Measurements from ENCODE around the gene ENTPD2.
A peak's percentile ranks its signal among the peaks of the same experiment; 100 is the strongest.

ENTPD2 gene

DNA sequence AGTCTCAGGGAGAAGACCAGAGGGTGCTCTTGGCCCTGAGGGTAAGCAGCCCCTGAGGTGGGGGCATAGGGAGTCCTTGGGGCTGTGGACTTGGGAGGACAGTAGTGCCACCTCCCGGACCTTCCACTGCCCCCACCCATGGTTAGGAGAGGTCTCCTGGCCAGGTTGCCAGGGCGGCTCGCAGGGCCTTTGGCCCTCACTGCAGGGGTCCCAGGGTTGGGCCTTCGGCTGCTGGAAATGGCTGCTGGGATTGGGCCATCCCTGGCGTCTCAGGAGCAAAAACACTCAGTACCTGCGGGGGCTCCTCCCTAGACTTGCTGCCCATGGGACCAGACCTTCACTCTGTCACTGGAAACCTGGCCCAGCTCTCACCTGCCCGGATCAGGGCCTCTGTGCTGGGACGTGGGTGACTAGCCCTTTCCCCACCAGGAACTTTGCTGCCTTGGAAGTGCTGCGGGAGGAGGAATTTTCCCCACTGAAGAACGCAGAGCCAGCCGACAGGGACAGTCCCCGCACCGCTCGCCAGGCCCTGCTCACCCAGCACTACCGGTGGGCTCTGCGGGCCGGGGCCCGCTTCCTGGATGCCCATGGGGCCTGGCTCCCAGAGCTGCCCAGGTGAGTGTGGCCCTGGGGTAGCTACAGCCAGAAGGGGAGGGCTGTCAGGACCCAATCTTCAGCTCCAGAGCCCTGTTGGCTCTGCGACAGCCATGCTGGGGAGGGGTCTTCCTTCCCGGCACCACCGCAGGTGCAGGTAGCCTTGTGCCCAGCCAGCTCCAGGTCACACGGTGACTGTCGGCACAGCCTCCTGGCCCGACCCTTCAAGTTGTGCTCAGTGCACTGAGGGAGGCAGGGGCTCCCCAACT lies 26.6 kb upstream of the ENTPD2 start:
- Histone ChIP-seq H3K4me3 (peak overlapping the region; percentile 25; the same call in 1 of the 2 replicates), H3K4me2 (peak overlapping the region; percentile 97), H3K9ac (peak overlapping the region; percentile 28; the same call in 1 of the 2 replicates), H3K9me3 (no peaks in the 10 kb centered on the region), H4K20me1 (peaks cover 67% of the 10 kb centered on the region), H3K27ac (no peak overlapping the region; the same call in 1 of the 2 replicates), H3K27me3 (no peaks in the 10 kb centered on the region), H3K36me3 (peaks cover 38% of the 10 kb centered on the region), H3K4me1 (peaks cover 81% of the 10 kb centered on the region)
- TF ChIP-seq Cebpa-rat (IDR thresholded peaks at IDR 0.05) = no peak

DNA sequence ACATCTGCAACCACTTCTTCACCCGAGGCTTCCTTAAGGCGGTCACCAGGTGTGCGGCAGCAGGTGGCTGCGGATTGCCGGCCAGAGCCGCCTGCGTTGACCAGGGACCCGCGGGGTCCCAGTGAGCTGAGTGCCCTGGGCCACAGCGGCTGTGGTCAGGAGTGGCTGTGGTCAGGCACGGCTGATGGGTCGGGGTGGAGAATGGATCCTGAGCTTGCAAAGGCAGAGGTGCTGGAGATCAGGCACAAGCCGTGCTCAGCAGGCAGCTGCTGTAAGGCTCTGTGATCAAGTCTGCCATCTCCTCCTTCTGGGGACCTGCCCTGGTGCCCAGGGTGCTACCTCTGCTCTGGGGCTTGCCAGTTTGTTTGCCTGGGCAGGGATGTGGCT lies 25.5 kb upstream of the ENTPD2 start:
- Histone ChIP-seq H3K4me1 (peaks cover 81% of the 10 kb centered on the region), H3K27ac (no peak overlapping the region), H3K4me2 (peak overlapping the region; percentile 97), H3K4me3 (no peak overlapping the region; the same call in 1 of the 2 replicates), H3K9me3 (no peaks in the 10 kb centered on the region), H3K36me3 (peaks cover 38% of the 10 kb centered on the region), H4K20me1 (peaks cover 64% of the 10 kb centered on the region), H3K27me3 (no peaks in the 10 kb centered on the region), H3K9ac (peak overlapping the region; percentile 28; the same call in 1 of the 2 replicates)
- no peak for TF ChIP-seq Cebpa-rat (IDR thresholded peaks at IDR 0.05)

DNA sequence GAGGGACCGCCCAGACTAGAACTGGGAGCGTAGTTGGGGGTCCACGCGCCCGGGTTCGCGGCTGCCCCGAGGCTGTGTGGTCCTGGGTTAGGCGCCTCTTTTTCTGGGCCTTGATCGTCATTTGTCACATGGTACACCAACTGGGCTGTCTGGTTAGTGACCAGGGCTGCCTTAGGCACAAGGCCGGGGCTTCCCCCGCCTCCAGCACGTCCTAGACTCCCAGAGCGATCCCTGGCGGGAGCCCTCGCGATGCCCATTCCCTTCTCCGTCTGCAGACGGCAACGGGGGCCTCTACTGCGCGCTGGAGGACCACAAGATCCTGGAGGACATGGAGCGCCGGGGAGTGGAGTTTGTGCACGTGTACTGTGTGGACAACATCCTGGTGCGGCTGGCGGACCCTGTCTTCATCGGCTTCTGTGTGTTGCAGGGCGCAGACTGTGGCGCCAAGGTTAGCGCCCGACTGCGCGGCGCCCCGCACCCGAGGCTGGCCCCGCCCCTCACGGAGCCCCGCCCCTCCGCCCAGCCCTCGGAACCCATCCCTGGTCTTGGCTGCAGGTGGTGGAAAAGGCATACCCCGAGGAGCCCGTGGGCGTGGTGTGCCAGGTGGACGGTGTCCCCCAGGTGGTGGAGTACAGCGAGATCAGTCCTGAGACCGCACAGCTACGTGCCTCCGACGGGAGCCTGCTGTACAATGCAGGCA lies 25.0 kb upstream of the ENTPD2 start:
- H4K20me1 ChIP-seq = peaks cover 58% of the 10 kb centered on the region
- H3K4me1 ChIP-seq = peaks cover 81% of the 10 kb centered on the region
- no peak for TF ChIP-seq Cebpa-rat (IDR thresholded peaks at IDR 0.05)
- H3K27me3 ChIP-seq = no peaks in the 10 kb centered on the region
- H3K4me3 ChIP-seq = peak overlapping the region; percentile 81
- peak overlapping the region; percentile 79 for H3K9ac ChIP-seq
- H3K4me2 ChIP-seq = peak overlapping the region; percentile 97
- no peak overlapping the region for H3K27ac ChIP-seq
- peaks cover 38% of the 10 kb centered on the region for H3K36me3 ChIP-seq
- H3K9me3 ChIP-seq = no peaks in the 10 kb centered on the region

DNA sequence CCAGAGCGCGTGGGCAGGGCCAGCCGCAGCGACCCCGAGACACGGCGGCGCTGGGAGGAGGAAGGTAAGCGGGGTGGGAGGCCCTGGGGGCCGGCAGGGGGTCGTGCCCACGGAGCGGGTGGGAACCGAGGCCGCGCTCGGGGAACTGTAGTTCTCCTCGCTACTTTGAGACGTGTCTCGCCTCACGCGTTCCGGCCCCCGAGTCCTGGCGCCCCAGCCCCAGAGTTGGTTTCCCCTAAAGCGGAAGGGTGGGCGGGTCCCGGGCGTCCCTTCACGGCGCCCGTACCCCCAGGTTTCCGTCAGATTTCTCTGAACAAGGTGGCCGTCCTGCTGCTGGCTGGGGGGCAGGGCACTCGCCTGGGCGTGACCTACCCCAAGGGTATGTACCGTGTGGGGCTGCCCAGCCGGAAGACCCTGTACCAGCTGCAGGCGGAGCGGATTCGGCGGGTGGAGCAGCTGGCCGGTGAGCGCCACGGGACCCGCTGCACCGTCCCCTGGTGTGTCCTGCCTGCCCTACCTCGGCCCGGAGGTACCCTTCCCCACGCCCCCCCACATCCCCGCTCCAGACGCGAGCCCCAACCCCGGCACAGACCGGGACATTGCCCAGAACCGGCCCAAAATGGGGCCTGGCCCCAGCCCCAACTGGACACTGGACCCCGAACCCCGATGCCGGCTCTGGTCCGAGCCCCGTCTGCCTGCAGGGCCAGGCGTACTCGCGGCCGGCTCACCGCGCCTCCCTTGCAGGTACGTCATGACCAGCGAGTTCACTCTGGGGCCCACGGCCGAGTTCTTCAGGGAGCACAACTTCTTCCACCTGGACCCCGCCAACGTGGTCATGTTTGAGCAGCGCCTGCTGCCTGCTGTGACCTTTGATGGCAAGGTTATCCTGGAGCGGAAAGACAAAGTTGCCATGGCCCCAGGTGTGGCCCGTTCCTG lies 24.2 kb upstream of the ENTPD2 start:
- Histone ChIP-seq H3K9me3 (no peaks in the 10 kb centered on the region), H3K4me2 (peak overlapping the region; percentile 97), H4K20me1 (peaks cover 50% of the 10 kb centered on the region), H3K27ac (peak overlapping the region; percentile 64), H3K4me3 (peak overlapping the region; percentile 81), H3K9ac (peak overlapping the region; percentile 79), H3K27me3 (no peaks in the 10 kb centered on the region), H3K36me3 (peaks cover 38% of the 10 kb centered on the region), H3K4me1 (peaks cover 80% of the 10 kb centered on the region)
- TF ChIP-seq Cebpa-rat (IDR thresholded peaks at IDR 0.05) = no peak

DNA sequence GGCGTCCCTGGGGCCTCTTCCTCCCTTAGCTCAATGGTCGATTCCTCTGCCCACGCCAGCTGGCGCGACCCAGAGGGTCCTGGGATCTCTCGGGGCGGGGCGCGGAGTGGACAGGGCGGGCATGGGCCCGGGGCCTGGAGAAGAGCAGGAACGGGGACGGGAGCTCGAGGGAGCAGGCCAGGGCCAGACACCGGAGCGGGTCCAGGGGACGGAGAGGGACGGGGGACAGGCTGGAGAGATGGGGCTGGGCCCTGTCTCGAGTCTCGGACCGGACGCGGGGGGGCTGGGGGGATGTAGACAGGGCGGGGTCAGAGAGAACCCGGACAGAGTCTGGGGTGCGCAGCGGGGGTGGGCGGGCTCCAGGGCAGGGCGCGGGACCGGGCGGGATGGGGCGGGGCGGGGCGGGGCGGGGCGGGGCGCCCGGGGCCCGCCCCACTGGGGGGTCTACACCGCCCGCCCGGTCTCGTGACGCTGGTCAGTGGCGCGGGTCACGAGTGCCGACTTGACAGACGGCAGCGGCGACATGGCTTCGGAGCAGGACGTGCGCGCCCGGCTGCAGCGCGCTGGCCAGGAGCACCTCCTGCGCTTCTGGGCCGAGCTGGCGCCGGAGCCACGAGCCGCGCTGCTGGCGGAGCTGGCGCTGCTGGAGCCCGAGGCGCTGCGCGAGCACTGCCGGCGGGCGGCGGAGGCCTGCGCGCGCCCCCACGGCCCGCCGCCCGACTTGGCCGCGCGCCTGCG lies 23.3 kb upstream of the ENTPD2 start, which contains the start of gene UAP1L1:
TSS of gene UAP1L1 (plus strand) at position 508 of the 738 bp plus-strand sequence. CDS start at position 524, 16 bp downstream.
- no peak for TF ChIP-seq Cebpa-rat (IDR thresholded peaks at IDR 0.05)
- H3K4me3 ChIP-seq = peak within 1 kb of the TSS; percentile 81
- H3K27me3 ChIP-seq = no peaks in the 10 kb centered on the region
- H3K9ac ChIP-seq = peak within 1 kb of the TSS; percentile 79
- peak within 1 kb of the TSS; percentile 97 for H3K4me2 ChIP-seq
- H3K36me3 ChIP-seq = peaks cover 34% of the 10 kb centered on the region
- H3K27ac ChIP-seq = peak within 1 kb of the TSS; percentile 64
- peaks cover 72% of the 10 kb centered on the region for H3K4me1 ChIP-seq
- no peaks in the 10 kb centered on the region for H3K9me3 ChIP-seq
- H4K20me1 ChIP-seq = peaks cover 42% of the 10 kb centered on the region

DNA sequence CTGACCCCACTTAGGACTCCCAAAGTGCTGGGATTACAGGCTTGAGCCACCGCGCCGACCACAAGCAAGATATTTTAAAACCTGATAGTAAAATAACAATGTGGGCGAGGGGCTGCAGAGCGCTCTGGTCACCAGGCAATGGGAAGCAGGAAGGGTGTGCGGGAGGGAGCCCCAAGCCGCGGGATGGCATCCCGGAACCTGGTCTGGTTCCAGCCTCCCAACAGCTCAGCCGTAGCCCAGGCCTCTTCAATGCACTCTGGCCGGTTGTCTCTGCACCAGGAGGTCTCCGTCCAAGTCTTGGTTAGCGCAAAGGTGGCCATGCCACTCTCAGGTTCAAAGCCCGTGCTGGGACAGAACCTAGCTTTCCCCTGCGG lies 22.8 kb upstream of the ENTPD2 start:
- Histone ChIP-seq H3K4me1 (peaks cover 68% of the 10 kb centered on the region), H3K4me2 (peak overlapping the region; percentile 70), H3K27ac (no peak overlapping the region), H3K9me3 (no peaks in the 10 kb centered on the region), H3K4me3 (no peak overlapping the region; the same call in 1 of the 2 replicates), H3K36me3 (peaks cover 29% of the 10 kb centered on the region), H4K20me1 (peaks cover 36% of the 10 kb centered on the region), H3K27me3 (no peaks in the 10 kb centered on the region), H3K9ac (no peak overlapping the region)
- no peak for TF ChIP-seq Cebpa-rat (IDR thresholded peaks at IDR 0.05)

DNA sequence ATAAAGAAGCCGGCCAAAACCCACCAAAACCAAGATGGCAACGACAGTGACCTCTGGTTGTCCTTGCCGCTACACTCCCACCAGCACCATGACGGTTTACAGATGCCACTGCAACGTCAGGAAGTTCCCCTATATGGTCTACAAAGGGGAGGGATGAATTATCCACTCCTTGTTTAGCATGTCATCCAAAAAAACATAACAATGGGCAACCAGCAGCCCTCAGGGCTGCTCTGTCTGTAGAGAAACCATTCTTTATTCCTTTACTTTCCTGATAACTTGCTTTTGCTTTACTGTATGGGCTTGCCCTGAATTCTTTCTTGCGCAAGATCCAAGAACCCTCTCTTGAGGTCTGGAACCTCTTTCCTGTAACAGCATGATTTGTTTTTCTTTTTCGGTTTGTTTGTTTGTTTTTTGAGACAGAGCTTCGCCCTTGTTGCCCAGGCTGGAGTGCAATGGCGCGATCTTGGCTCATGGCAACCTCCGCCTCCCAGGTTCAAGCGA lies 21.5 kb upstream of the ENTPD2 start:
- Histone ChIP-seq H3K36me3 (peaks cover 16% of the 10 kb centered on the region), H3K4me1 (peaks cover 69% of the 10 kb centered on the region), H4K20me1 (peaks cover 23% of the 10 kb centered on the region), H3K27me3 (no peaks in the 10 kb centered on the region), H3K4me3 (no peak overlapping the region), H3K27ac (peak overlapping the region; percentile 58), H3K4me2 (peak overlapping the region; percentile 82), H3K9ac (no peak overlapping the region), H3K9me3 (no peaks in the 10 kb centered on the region)
- peak; percentile 86 for TF ChIP-seq Cebpa-rat (IDR thresholded peaks at IDR 0.05)

DNA sequence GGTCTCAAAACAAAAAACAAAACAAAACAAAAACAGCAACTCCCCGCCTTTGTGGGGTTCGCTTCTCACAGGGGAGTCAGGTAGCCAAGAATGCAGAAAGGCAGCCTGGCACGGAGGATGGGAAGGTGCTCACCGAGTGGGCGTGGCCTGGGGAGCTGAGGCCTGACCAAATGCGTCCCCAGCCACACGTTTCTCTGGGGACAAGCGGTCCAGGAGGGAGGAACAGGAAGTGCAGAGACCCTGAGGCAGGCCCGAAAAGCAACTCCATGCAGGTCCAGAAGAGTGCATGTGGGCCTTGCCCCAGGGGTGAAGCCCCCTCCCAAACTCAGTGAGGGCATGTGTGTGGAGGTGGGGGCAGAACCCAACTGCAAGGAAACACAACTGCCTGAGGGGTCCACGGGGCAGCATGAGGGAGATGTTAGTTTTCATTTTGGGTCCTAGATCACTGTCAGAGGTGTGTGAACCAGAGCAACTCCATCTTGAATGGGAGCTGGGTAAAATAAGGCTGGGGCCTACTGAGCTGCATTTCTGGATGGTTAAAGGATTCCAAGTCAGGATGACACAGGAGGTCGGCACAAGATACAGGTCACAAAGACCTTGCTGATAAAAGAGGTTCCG lies 20.9 kb upstream of the ENTPD2 start:
- peak overlapping the region; percentile 29; the same call in 1 of the 2 replicates for H3K9ac ChIP-seq
- H3K27ac ChIP-seq = peak overlapping the region; percentile 58
- TF ChIP-seq Cebpa-rat (IDR thresholded peaks at IDR 0.05) = no peak
- H4K20me1 ChIP-seq = peaks cover 22% of the 10 kb centered on the region
- peak overlapping the region; percentile 82 for H3K4me2 ChIP-seq
- H3K4me1 ChIP-seq = peaks cover 64% of the 10 kb centered on the region
- H3K9me3 ChIP-seq = no peaks in the 10 kb centered on the region
- no peak overlapping the region for H3K4me3 ChIP-seq
- peaks cover 12% of the 10 kb centered on the region; the same call in 1 of the 2 replicates for H3K36me3 ChIP-seq
- no peaks in the 10 kb centered on the region for H3K27me3 ChIP-seq
